Hematopoietic multipotent progenitor cell (in vitro differentiated cells): ENCODE results near the gene ADAMTS2. TPM values are rescaled to one million over a fixed set of nuclear protein-coding genes. Genes with fewer than 3 reads are reported as not detected.

Source experiments
- DNase-seq, 3 donors: peaks; one replicate each; pipeline ENCODE4 v3.0.0-alpha.2; 2011 to 2015; ENCODE audit warnings: low read depth in 2 of 3, low spot score in 2 of 3
- total RNA-seq: library from RNA; depleted of rRNA; stranded (reverse); fragments of >200 nt; gene quantifications from one replicate; pipeline ENCODE4 v1.2.3, GENCODE V29; 2012

Gene ADAMTS2
- total RNA-seq, 1 donor, result 0.27 TPM

DNA sequence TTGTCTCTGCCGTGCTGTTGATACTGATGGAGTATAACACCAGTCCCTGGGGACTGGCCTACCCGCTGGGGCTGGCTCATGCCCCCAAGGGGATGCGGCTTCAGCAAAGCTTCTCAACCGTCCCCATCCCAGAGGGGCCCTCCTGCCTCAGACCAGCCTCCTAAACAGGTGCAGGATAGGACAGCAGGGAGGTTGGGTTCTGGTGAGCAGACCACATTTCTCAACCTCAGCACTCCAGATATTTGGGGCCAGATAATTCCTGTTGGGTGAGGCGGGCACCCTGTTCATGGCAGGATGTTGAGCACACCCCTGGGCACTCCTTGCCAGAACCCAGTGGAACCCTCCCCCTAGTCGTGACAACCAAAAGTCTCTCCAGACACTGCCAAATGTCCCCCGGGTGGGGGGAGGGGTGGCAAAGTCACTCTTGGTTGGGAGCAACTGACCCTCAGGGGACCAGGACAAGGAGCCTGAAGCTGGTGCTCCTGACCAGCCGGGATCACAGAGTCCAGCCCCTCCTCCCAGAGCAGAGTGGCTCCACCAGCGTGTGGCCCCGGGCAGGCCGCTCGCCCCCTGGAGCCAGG is 177.3 kb downstream of the ADAMTS2 start:
- no peak for DNase-seq

DNA sequence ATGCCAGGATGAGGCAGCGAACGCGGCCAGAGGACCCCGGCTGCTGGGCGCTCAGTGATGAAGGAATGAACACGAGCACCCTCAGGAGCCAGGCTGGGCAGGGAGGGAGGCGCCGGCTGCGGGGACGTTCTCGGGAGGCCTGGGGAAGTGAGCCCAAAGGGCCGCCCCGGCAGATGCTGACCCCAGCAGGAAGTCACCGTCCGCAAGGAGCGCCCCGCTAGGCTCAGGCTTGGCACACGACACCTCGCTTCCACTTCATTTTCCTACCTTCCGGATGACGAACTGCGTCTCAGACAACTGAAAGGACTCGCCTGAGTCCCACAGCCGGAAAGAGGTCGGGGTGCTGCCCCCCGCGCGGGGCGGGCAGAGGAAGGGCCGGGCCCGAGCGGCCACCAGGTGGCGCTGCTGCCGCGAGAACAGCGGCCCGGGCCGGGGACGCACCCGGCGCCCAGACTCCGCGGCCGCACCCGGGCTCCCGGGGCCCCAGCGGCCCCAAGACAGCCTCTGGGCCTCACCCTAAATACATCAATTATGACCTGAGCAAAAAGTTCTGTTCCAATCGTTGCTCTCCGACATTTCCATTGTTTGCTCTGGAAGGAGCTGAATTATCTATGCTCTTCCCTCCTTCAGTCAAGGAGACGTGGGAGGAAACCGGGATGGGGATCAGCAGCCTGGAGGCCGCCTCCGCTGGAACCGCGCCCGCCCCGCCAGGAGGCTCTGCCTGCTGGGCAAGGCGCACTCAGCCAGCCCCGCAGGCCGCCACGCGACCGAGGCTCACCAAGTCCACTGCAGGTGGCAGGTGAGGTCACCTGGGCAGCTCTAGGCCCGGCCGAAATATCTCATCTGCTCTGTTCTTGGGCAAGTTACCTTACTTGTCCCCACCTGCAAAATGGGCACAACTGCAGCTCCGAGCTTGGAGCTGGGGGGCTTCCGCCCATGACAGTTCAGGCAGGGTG is 178.1 kb downstream of the ADAMTS2 start:
- DNase-seq, result peak; percentile 41 to 74 (median 63)

DNA sequence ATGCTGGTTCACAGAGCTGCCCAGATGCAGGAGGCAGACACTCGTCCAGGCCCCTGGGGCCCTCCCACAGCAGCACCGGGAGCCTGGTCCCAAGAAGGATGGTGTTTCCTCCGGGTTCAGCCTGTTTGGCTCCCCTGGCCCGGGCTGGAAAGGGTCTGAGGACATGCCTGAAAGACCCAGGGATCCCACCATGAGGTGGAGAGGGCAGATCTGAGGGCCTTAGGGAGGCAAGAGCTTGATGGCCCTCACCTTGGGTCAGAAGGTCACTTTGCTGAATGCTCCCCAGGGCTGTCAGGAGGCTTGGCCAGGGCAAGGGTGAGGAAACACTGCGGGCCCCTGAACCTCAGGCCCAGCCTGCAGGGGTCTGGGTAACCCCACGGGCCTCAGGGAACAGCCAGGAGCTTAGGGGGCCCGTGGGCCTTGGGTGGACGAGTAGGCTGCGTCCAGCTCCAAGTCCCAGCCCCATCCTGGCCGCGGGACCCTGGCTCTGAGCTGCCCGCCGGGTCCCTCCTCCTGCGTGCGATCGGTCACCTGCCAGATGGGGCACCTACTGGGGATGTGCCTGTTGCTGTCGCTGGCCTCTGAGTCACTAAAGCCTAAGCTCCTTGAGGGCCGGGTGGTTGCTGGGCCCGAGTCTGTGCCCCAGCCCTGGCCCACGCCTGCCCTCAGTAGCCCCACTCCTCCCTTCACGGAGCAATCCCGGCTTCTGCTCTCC is 178.9 kb downstream of the ADAMTS2 start:
- no peak for DNase-seq

DNA sequence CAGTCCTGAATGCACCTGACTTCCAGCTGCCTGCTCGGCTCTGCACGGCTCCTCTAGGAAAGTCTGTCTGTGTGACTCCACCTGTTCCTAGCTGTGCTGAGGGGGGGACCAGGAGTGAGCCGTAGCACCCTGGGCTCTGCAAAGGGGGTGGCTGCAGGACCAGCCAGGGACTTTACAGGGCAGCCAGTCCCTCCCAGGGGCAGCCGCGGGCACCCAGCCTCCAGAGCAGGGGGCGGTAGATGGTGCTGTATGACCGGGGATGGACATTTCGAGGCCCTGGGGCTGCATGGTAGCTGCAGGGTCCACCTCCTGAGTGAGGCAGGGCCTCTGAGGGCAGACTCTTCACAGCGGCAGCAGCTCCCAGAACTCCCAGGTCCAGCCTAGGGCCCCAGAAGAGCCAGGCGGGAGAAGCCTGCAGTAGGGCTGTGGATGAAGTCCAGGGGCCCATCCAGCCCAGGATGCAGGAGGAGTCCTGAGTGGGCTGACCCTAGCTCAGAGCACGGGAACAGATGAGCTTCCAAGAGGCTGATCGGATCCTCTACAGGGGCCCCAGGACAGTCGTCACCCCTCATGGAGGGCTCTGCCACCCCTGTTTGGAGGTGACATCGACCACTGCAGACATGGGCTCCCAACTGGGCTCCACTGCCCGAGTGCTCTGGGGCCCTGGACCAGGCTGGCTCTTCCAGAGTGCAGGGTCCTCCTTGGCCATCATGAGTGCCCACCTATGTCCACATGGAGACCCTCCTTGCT is 179.7 kb downstream of the ADAMTS2 start:
- no peak for DNase-seq

DNA sequence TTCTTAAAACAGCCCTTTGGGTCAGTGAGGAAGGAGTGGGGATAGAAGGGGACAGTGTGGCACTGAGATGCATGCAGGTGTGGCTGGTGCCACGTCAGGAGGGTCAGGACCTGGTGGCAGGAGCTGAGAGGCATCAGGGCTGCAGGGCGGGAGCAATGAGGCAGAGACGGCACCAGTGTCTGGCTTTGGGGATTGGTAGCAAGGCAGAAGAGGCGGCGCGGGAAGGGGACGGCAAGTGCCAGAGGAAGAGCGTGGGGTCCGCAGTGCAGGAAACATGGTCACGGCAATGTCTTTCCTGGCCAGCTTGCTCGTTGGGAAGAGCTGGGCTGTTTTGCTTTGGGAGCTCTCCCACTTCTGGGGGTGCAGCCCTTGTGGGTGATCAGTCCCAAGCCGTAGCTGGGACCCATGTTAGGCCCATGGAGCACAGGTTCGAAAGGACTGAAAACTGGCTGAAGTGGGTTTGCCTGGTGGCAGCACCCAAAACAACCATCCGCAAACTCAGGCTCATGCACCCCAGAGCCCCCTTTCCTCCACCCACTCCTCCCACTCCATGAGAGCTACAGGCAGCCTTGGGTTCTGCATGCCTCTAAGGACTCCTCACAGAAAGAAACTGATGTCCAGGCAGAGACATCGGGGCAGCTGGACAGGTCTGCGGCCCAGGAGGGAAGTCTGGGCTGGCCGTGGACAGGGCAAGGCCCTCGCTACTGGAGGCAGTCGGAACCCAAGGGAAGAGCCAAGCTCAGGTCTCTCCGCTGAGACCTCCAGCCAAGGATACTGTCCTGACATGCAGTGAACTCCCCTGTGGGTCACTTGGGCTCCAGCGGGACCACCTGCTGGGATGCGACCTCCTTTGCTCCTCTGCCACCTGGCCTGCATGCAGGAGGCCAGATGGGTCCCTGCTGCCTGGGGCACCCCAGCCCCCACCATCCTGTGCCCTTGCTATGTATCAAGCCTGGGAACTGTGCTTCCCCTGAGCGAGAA is 180.6 kb downstream of the ADAMTS2 start:
- DNase-seq, result no peak

DNA sequence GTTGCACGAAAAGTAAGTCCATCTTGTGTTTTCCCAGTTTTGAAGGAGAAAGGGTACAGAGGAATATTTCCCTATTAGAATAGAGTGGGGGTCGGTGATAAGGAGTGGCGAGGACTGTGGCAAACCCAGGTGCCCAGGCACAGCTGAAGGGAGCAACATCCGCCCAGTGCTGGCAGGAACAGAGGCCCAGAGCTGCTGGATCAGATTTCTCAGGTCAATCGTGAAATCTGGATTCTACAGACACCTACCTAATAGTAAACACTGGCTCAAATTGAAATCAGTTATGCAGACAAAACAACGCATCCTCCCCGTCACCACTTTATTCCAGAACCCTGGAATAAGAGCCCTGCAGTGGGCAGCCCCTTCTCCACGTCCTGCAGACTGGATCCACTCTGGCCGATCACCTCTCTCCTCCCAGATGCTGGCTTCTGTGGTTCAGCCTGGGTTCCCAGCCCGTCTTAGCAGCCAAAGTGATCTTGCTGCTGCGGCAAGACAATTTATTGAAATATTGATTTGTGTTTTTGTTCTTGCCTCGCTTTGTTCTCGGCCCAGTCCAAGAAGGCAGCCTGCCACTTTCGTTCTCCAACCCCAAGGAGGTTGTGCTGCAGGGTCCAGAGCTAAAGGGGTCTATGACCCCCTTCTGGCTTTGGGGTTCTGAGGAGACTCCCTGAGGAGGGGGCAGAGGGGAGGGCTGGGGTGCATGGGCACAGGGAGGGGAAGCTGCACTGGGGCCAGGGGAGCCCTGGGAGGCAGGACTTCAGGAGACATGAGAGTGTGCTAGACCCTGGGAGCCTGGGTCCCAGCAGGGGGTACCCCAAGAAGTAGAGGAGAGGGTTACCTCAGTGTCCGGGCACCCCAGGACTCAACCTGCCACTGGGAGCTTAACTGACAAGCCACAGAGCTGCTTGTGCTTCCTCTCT is 181.8 kb downstream of the ADAMTS2 start:
- DNase-seq, result no peak

DNA sequence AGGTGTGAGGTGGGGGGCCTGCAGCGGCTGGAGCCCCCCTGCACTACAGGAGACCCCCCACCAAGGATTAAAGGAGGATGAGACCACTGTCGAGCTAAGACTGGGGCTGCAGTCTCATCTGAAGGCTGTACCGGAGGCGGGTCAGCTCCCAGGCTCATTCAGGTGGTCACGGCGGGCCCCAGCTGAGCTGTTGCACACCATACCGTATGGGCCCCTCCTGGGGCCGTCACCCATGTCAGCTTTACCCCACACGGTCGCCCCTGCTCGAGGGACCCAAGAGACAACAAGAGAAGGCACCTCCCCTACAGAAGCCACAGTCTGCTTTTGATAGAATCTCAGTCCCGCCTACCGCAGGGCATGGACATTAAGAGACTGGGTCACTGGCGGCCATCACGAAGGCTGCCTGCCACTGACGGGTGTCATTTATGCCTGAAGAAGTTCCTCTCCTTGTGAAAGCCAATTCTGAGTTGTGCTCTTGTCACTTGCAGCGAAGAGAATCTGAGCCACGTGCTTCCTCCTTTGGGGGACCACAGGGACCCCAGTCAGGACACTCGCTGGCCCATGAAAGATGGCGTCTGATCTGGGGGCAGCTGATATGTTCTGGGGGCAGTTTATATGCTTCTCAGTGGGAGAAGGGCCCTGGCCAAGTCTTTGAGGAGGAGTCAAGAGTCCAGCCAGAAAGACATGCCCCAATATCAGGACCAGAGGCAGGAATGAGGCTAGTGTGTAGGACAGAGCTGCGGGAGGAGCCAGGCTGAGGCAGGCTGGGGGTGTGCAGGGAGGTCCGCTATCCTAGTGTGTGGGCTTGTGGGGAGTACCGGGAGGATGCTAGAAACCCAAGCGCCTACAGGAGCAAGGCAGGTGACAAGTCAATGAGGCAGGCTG is 182.7 kb downstream of the ADAMTS2 start:
- no peak for DNase-seq

DNA sequence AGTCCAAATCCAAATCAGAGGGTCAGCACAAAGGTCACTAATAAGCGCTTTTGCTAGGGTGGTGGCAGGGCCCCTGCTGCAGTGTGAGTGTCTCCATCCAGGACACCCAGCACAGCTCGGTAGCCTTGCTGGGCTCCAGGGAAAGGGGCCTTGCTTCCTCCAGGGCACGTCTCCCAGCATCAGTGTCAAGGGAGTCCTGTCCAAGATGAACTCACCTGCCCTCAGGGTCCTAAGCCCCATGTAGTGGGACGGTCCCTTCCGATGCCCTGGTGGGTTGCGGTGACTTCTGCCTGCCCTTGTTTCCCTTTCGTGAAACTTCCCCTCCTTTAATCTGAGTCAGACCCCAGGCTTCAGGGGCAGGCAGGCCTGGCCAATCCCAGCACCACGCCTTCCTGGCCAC is 183.4 kb downstream of the ADAMTS2 start:
- DNase-seq, result no peak

DNA sequence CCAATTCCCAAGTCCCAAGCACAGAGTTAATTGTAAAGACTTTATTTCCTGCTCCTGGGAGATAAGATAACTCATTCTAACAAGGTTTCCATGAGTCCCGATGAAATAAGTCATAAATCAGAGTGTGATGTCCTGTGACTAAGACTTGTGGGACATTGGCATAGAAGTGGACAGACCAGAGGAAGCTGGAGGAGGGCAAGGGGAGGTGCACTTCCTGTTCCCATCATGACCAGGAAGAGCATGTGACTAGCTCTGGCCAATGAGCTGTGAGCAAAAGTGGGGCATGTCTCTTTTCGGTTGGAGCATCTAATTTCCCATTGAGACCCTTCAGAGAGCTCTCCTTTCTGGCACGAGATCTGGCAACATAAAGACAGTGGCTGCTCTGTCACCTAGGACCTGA is 184.7 kb downstream of the ADAMTS2 start:
- no peak for DNase-seq

DNA sequence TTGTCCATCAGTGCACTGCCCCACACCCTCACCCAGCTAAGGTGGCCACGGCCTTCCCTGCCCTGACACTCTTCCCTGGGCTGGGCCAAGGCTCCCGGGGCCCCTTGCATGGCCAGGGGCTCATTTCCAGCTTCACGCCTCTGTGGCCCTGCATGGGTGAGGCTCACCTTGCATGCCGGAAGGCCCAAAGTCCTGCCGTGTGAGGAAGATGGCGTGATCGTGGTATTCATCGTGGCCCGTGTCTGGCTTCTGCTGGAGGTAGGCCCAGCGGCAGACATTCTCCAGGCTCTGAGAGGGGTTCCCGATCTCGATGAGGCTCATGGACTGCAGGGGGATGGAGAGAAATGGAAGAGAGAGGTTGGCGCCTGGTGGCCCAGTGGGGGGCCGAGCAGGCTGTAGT is 186.7 kb downstream of the ADAMTS2 start:
- no peak for DNase-seq

DNA sequence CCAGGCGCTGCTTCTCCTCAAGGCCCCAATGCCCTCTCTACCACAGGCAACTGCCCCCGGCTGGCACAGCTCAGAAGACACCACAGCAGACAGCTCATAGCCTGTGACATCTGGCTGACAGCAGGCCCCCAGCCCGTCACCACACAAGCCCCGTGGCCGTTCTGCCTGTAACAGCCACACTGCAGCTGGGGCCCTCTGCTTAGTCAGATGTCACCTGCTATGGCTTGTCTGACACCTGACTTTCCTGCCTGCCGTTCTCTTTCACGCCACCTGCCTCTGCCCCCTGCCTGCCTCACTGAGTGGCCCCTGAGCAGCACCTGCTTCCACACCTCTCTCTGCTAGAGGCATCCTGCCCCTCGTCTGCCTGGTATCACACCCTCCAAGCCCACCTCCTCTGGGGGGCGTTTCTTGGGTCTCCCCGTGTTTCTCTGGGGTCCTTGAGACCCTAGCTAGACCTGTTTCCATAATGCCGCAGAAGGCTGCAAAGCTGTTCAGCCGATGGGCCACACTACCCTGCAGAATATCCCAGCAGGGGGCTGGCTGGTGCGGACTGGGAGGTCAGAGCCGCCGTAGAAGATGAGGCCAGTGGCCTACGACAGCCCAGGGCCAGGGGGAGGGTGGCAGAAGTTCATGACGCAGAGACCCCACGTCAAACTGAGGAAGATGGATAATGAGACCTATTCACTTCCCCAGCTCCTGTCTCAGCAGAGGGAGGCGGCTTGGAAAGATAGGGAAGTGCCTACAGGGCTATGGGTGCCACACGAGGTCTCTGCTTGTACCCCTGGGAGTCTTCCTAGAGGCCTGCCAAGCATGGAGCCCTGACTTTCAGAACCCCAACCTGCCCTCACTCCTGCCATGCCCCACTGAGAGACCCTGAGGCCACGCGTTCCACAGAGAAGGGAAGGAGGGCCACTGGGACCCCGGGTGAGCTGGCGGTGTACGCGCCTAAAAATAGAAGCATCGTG is 190.0 kb downstream of the ADAMTS2 start:
- DNase-seq, result no peak

DNA sequence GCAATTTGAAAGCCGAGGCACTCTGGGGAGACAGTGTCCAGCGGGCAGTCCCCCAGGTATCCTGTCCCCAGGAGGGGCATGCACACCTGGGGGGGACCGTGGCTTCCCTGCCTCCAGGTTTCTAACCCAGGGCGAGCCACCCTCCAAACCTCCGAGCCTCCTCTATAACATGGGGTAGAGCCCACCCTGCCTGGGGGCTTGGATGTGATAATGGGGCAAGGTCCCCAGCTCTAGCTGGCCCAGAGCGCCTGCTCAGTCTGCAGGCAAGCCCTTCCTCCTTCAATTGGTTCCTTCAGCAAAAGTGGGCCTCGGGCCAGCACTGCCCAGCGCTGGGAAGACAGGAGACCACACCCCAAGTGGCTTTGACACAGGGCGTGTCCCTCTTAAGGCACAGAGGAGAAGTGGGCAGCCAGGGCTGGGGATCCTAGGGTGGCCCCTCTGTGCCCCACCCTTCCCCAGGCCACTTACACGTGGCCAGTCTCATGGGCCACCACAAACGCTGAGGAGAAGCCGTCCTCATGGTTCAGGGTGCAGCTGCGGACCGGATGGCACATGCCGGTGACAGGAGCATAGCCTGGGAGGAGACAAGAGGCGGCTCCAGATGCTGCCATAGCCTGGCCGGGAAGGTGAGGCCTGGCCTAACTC is 190.8 kb downstream of the ADAMTS2 start:
- no peak for DNase-seq

DNA sequence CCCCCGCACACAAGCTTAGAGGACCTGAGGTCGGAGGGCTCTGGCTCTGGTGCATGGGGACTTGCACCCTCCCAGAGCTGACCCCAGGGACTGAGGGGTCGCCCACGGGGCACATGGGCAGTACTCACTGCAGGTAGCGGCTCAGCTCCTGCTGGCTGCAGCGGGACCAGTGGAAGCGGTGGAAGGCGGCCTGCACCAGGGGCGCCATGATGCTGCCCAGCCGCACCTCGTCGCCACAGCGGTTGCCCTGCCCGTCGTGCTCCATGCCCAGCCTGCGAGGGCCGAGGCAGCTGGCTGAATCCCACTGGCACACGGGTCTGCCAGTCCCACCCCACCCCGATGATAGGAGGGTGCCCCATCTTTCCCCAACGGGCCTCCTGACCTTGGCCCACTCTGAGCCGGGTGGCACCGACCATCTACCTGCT is 191.3 kb downstream of the ADAMTS2 start:
- DNase-seq, result no peak

DNA sequence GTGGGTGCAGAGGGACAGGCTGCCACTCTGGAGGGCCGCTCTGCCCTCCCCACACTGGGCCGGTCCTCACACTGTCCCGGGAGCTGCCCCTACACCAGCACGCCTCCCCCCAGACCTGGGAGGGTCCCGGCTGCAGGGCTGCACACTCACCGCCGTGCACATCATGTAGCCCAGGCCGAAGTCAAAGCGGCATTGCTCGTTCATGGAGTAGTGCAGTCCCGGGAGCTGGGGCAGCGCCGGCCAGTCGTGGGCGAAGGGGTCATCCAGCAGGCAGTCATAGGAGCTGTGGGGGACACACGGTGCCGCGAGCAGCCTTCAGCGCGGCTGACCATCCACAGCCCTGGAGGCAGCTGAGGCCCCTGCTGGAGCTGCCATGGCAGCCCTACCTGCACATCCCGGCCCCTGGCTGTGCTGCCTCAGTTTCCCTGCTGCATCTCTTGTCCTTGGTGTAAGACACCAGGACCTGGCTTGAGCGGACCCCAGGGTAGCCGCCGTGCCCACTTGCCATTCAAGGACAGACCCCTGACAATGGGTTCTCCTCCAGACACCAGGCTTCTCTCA is 191.8 kb downstream of the ADAMTS2 start:
- no peak for DNase-seq

DNA sequence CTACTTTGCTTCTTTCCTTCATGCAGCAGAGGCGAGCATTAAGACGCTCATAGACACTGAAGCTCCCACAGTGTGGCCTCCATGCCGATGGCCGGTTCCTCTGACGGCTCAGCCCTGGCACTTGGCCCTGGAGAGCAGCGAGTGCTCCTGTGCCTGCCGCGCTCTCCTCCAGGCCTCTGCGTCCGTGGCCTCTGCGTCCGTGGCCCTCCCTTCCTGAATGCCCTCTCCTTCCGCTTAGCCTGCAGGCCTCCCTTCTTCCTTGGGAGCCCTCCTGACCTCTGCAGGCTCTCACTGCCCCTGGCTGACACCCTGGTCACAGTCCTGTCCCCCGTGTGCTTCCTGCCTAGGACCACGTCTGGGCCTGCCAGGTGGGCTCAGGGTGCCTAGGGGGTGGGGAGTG is 192.3 kb downstream of the ADAMTS2 start:
- no peak for DNase-seq
